MM.1S (cell line): ENCODE data around the gene HDGF.

Experiments used
- DNase-seq: peaks from one replicate; pipeline ENCODE4 v3.0.0-alpha.2; 2015
- H2AFZ ChIP-seq: fragments of 300-600 bp; sonication (generic); 2 replicates; pipeline ENCODE4 v1.6.0; 2016; ENCODE audit warnings: antibody characterized with exemption, low read length
- H3F3A ChIP-seq: fragments of 300-600 bp; sonication (generic); 2 replicates; pipeline ENCODE4 v1.6.1; 2016; ENCODE audit warnings: mild to moderate bottlenecking, antibody characterized with exemption, low read length, moderate library complexity, mixed read lengths; ENCODE audit not compliant: insufficient read depth
- H3K27ac ChIP-seq: fragments of 300-600 bp; sonication (generic); 2 replicates; pipeline ENCODE4 v1.5.1; 2016; ENCODE audit warnings: mild to moderate bottlenecking, low read length
- H3K27me3 ChIP-seq: fragments of 300-600 bp; sonication (generic); replicated peaks from 2 replicates; pipeline ENCODE4 v1.6.0; 2016; ENCODE audit warnings: low read length; ENCODE audit not compliant: insufficient read depth
- H3K36me3 ChIP-seq: fragments of 300-600 bp; sonication (generic); replicated peaks from 2 replicates; pipeline ENCODE4 v1.6.1; 2016; ENCODE audit warnings: mild to moderate bottlenecking, low read length, mixed read lengths; ENCODE audit not compliant: insufficient read depth
- H3K4me1 ChIP-seq: fragments of 300-600 bp; sonication (generic); 2 replicates; pipeline ENCODE4 v1.6.1; 2016; ENCODE audit warnings: low read length, mixed read lengths
- H3K4me2 ChIP-seq: fragments of 300-600 bp; sonication (generic); 2 replicates; pipeline ENCODE4 v1.6.0; 2016; ENCODE audit warnings: low read depth, low read length
- H3K4me3 ChIP-seq: fragments of 300-600 bp; sonication (generic); 2 replicates; pipeline ENCODE4 v1.5.1; 2016; ENCODE audit warnings: low read length, mixed read lengths
- H3K79me2 ChIP-seq: fragments of 300-600 bp; sonication (generic); 2 replicates; pipeline ENCODE4 v1.6.1; 2016; ENCODE audit warnings: mixed run types, low read length, mixed read lengths
- H3K9ac ChIP-seq: fragments of 300-600 bp; sonication (generic); 2 replicates; pipeline ENCODE4 v1.6.1; 2016; ENCODE audit warnings: low read length, mixed read lengths
- H3K9me2 ChIP-seq: fragments of 300-600 bp; sonication (generic); replicated peaks from 2 replicates; pipeline ENCODE4 v1.6.1; 2016; ENCODE audit warnings: mild to moderate bottlenecking, low read length, mixed read lengths; ENCODE audit not compliant: insufficient read depth
- H3K9me3 ChIP-seq: fragments of 300-600 bp; sonication (generic); replicated peaks from 2 replicates; pipeline ENCODE4 v1.6.1; 2016; ENCODE audit warnings: mild to moderate bottlenecking, low read length, mixed read lengths; ENCODE audit not compliant: insufficient read depth
- H4K20me1 ChIP-seq: fragments of 300-600 bp; sonication (generic); 2 replicates; pipeline ENCODE4 v1.6.1; 2016; ENCODE audit warnings: mild to moderate bottlenecking, low read length, moderate library complexity, mixed read lengths; ENCODE audit not compliant: insufficient read depth
- CTCF ChIP-seq: fragments of 300-600 bp; sonication (generic); IDR thresholded peaks from 2 replicates; pipeline ENCODE4 v1.5.1; 2016; ENCODE audit warnings: antibody characterized with exemption, low read length, mixed read lengths
- EZH2 ChIP-seq: fragments of 300-600 bp; sonication (generic); optimal IDR thresholded peaks from 2 replicates; pipeline ENCODE3; 2017; ENCODE audit warnings: low read depth, mild to moderate bottlenecking, antibody characterized with exemption, low read length, mixed read lengths
- EZH2phosphoT487 ChIP-seq: fragments of 300-600 bp; sonication (generic); IDR thresholded peaks from 2 replicates; pipeline ENCODE4 v1.6.1; 2018; ENCODE audit warnings: antibody characterized with exemption, low read length

The HDGF gene

GRCh38 chr1:156692925-156693847 is 58.3 kb downstream of the HDGF start:
- H3K79me2 ChIP-seq, result no peaks in the 10 kb centered on the region
- no peak overlapping the region for H3K4me3 ChIP-seq
- no peaks in the 10 kb centered on the region for H4K20me1 ChIP-seq
- H3K27ac ChIP-seq, result no peak overlapping the region
- H3K9me2 ChIP-seq, result no peaks in the 10 kb centered on the region
- H3F3A ChIP-seq, result no peaks in the 10 kb centered on the region
- peaks cover 79% of the 10 kb centered on the region for H3K27me3 ChIP-seq
- no peak overlapping the region for H3K9ac ChIP-seq
- H2AFZ ChIP-seq, result no peak overlapping the region
- no peak overlapping the region for H3K4me2 ChIP-seq
- H3K9me3 ChIP-seq, result no peaks in the 10 kb centered on the region
- no peak for DNase-seq
- H3K4me1 ChIP-seq, result no peaks in the 10 kb centered on the region
- no peaks in the 10 kb centered on the region for H3K36me3 ChIP-seq
- no peak for TF ChIP-seq CTCF
- TF ChIP-seq EZH2phosphoT487, result no peak
- no peak for TF ChIP-seq EZH2

GRCh38 chr1:156692441-156692924 is 59.0 kb downstream of the HDGF start:
- no peak overlapping the region for H3K4me2 ChIP-seq
- H3K9me2 ChIP-seq, result no peaks in the 10 kb centered on the region
- H3K79me2 ChIP-seq, result no peaks in the 10 kb centered on the region
- no peak for DNase-seq
- no peaks in the 10 kb centered on the region for H3K36me3 ChIP-seq
- no peaks in the 10 kb centered on the region for H3F3A ChIP-seq
- H3K9me3 ChIP-seq, result no peaks in the 10 kb centered on the region
- H3K9ac ChIP-seq, result no peak overlapping the region
- H3K27me3 ChIP-seq, result peaks cover 76% of the 10 kb centered on the region
- TF ChIP-seq EZH2phosphoT487, result no peak
- TF ChIP-seq CTCF, result no peak
- TF ChIP-seq EZH2, result no peak
- H2AFZ ChIP-seq, result no peak overlapping the region
- no peak overlapping the region for H3K4me3 ChIP-seq
- no peaks in the 10 kb centered on the region for H4K20me1 ChIP-seq
- H3K4me1 ChIP-seq, result no peaks in the 10 kb centered on the region
- no peak overlapping the region for H3K27ac ChIP-seq
